Sigmoid colon (tissue), 4 donors: ENCODE data around the gene CCNY.

Experiments
- CTCF ChIP-seq, 4 experiments: fragments of 450-650 bp in 3 of 4; fragments of 200-600 bp in 1 of 4; IDR thresholded peaks; one replicate each; pipeline ENCODE4 v1.5.1; 2016 to 2019; ENCODE audit warnings: antibody characterized with exemption in 4 of 4, mild to moderate bottlenecking in 3 of 4, moderate library complexity in 2 of 4
- EP300 ChIP-seq, 4 donors: sonication (generic); formaldehyde crosslinking; IDR thresholded peaks; one replicate each; pipeline ENCODE4 v1.6.1; 2017; ENCODE audit warnings: antibody characterized with exemption in 4 of 4
- POLR2A ChIP-seq, 2 donors: fragments of 450-650 bp; IDR thresholded peaks; one replicate each; pipeline ENCODE4 v1.6.1; 2016; ENCODE audit warnings: antibody characterized with exemption in 2 of 2, mild to moderate bottlenecking in 2 of 2, moderate library complexity in 2 of 2
- POLR2AphosphoS5 ChIP-seq, 4 donors: sonication (generic); formaldehyde crosslinking; IDR thresholded peaks; one replicate each; pipeline ENCODE4 v1.6.1; 2017; ENCODE audit warnings: antibody characterized with exemption in 4 of 4

DNA sequence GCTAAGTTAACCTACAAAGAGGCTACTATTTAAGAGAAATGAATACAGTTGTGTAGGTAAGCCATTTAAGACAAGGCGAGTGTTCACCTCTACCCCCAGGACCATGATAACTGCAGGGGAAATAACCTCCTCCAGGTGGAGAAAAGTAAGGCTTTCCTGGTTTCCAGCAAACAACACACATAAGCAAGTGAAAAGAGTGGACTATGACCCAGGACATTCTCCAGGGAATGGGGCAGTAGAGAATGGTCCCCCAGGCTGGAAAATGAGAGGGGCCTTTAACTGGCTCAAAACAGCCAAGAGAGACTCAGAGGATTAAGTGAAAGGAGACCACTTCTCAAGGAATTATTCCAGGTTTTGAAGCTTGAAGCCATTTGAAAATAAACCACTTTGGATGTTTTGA lies 167.8 kb downstream of the CCNY start:
- TF ChIP-seq EP300 (IDR thresholded peaks at IDR 0.05), result no peak
- no peak for TF ChIP-seq POLR2AphosphoS5 (IDR thresholded peaks at IDR 0.05)
- TF ChIP-seq CTCF (IDR thresholded peaks at IDR 0.05), result no peak
- no peak for TF ChIP-seq POLR2A (IDR thresholded peaks at IDR 0.05)
